HUES64 (cell line): ENCODE data around the gene FGD2. TPM values are rescaled to one million over a fixed set of nuclear protein-coding genes. Genes with fewer than 3 reads are reported as not detected.

Experiments
- H3K27ac ChIP-seq: 2 replicates; pipeline ENCODE4 v1.7.0; 2013; ENCODE audit warnings: low read depth, low read length, inconsistent platforms
- H3K27me3 ChIP-seq: 2 replicates; pipeline ENCODE4 v1.6.1; 2013; ENCODE audit warnings: mild to moderate bottlenecking, low read length; ENCODE audit not compliant: insufficient read depth
- H3K36me3 ChIP-seq: 2 replicates; pipeline ENCODE4 v1.6.1; 2013; ENCODE audit warnings: mild to moderate bottlenecking, low read length; ENCODE audit not compliant: insufficient read depth
- H3K4me1 ChIP-seq: 2 replicates; pipeline ENCODE4 v1.6.1; 2013; ENCODE audit warnings: mild to moderate bottlenecking, low read length, moderate library complexity; ENCODE audit not compliant: insufficient read depth
- H3K4me3 ChIP-seq: 2 replicates; pipeline ENCODE4 v1.5.1; 2013; ENCODE audit warnings: mild to moderate bottlenecking, low read length, moderate library complexity
- H3K9ac ChIP-seq: 2 replicates; pipeline ENCODE4 v1.6.1; 2013; ENCODE audit warnings: mild to moderate bottlenecking, low read depth, low read length
- H3K9me3 ChIP-seq: 2 replicates; pipeline ENCODE4 v1.6.1; 2013; ENCODE audit warnings: low read depth, low read length; ENCODE audit not compliant: insufficient read depth
- WGBS: fragments of 150-250, 120-280 bp; methylation state at CpG from one replicate; pipeline ENCODE4 v1.1.7; 2013; ENCODE audit warnings: missing lambda C conversion rate; 5-methylcytosine and 5-hydroxymethylcytosine counted together
- polyA plus RNA-seq, 2 experiments: library from polyadenylated mRNA; stranded (reverse); fragments of 50-300 nt; gene quantifications; one replicate each; pipeline ENCODE4 v1.2.3, GENCODE V29; 2013

FGD2 gene
- not detected for polyA plus RNA-seq (2013, experiment 1 of 2)
- polyA plus RNA-seq (2013, experiment 2 of 2): not detected

GRCh38 chr6:37005061-37005810, at the start of gene FGD2:
FGD2 (plus strand) TSS chr6:37005655; CDS start chr6:37005818, 163 bp downstream.
- no peaks in the 10 kb centered on the region for H3K4me1 ChIP-seq

GRCh38 chr6:36955671-36956445, 49.6 kb upstream of the FGD2 start:
- no peaks in the 10 kb centered on the region for H3K36me3 ChIP-seq
- H3K4me3 ChIP-seq: no peak overlapping the region
- no peaks in the 10 kb centered on the region for H3K9me3 ChIP-seq
- no peaks in the 10 kb centered on the region for H3K27me3 ChIP-seq
- no peaks in the 10 kb centered on the region for H3K4me1 ChIP-seq
- no peak overlapping the region for H3K9ac ChIP-seq
- WGBS: 89% methylated on average over 9 of the region's 9 CpGs
- no peak overlapping the region for H3K27ac ChIP-seq

More at GRCh38 chr6:37005061-37005810, at the start of gene FGD2:
- H3K9me3 ChIP-seq: no peaks in the 10 kb centered on the region
- H3K27me3 ChIP-seq: no peaks in the 10 kb centered on the region
- no peak within 1 kb of the TSS for H3K27ac ChIP-seq
- 93% methylated on average over 14 of the region's 14 CpGs for WGBS
- H3K4me3 ChIP-seq: no peak within 1 kb of the TSS
- H3K9ac ChIP-seq: no peak within 1 kb of the TSS
- H3K36me3 ChIP-seq: no peaks in the 10 kb centered on the region

DNA sequence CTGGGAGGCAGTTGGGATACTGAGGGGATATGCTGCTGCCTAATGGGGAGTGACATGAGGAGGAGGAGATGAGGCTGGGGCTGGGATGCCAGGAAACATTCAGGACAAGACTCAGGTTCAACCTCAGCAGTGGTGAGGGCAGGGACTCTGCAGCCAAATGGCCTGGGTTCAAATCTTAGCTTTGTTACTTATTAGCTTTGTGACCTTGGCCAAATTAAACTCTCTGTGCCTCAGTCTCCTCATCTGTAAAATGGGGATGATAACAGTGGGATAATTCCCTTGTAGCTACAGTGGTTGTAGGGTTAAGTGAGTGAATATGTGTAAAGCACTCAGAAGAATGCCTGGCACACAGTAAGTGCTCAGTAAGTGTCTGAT, 49.0 kb upstream of the FGD2 start:
- Histone ChIP-seq H3K9me3 (no peaks in the 10 kb centered on the region), H3K36me3 (no peaks in the 10 kb centered on the region), H3K27me3 (no peaks in the 10 kb centered on the region), H3K27ac (no peak overlapping the region), H3K9ac (no peak overlapping the region), H3K4me3 (no peak overlapping the region), H3K4me1 (no peaks in the 10 kb centered on the region)

- Histone ChIP-seq H3K9me3 (no peaks in the 10 kb centered on the region), H3K9ac (no peak overlapping the region), H3K4me3 (no peak overlapping the region), H3K27me3 (no peaks in the 10 kb centered on the region), H3K36me3 (no peaks in the 10 kb centered on the region), H3K27ac (no peak overlapping the region), H3K4me1 (no peaks in the 10 kb centered on the region)
- whole genome bisulfite sequencing: 93% methylated on average over 9 of the region's 9 CpGs
These were observed 47.6 kb upstream of the FGD2 start for GRCh38 chr6:36957773-36958271.

- Histone ChIP-seq H3K4me1 (no peaks in the 10 kb centered on the region), H3K27me3 (no peaks in the 10 kb centered on the region), H3K36me3 (no peaks in the 10 kb centered on the region), H3K9me3 (no peaks in the 10 kb centered on the region), H3K4me3 (no peak overlapping the region), H3K9ac (no peak overlapping the region), H3K27ac (no peak overlapping the region)
- 93% methylated on average over 44 of the region's 44 CpGs for WGBS
These were observed 46.5 kb upstream of the FGD2 start for GRCh38 chr6:36958775-36959554.

DNA sequence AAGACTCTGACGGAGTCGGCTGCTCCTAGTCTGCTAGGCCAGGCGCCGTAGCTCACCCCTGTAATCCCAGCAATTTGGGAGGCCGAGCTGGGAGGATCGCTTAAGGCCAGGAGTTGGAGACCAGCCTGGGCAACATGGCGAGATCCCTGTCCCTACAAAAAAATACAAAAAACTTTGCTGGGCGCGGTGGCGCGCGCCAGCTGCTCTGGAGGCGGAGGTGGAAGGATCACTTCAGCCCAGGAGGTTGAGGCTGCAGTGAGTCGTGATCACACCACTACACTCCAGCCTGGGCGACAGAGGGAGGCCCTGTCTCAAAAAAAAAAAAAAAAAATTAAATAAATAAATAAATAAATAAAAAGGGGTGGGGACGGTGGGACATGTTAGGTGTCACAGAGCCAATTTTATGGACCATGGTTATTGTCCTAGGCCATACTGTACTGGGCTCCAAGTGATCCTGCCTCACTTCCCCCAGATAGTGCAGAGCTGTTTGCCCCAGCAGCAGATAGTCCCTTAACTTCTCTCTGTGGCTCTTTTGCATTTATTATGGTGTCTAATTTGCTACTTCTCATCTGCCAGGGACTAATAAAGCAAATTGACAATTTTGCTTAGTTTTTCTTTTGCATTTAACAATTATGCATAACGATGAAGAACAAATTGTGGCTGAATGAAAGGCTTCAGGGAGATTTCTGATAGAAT, 45.8 kb upstream of the FGD2 start:
- Histone ChIP-seq H3K9me3 (no peaks in the 10 kb centered on the region), H3K27ac (no peak overlapping the region), H3K4me1 (no peaks in the 10 kb centered on the region), H3K36me3 (no peaks in the 10 kb centered on the region), H3K27me3 (no peaks in the 10 kb centered on the region), H3K4me3 (no peak overlapping the region), H3K9ac (no peak overlapping the region)
- 97% methylated on average over 16 of the region's 17 CpGs for WGBS

DNA sequence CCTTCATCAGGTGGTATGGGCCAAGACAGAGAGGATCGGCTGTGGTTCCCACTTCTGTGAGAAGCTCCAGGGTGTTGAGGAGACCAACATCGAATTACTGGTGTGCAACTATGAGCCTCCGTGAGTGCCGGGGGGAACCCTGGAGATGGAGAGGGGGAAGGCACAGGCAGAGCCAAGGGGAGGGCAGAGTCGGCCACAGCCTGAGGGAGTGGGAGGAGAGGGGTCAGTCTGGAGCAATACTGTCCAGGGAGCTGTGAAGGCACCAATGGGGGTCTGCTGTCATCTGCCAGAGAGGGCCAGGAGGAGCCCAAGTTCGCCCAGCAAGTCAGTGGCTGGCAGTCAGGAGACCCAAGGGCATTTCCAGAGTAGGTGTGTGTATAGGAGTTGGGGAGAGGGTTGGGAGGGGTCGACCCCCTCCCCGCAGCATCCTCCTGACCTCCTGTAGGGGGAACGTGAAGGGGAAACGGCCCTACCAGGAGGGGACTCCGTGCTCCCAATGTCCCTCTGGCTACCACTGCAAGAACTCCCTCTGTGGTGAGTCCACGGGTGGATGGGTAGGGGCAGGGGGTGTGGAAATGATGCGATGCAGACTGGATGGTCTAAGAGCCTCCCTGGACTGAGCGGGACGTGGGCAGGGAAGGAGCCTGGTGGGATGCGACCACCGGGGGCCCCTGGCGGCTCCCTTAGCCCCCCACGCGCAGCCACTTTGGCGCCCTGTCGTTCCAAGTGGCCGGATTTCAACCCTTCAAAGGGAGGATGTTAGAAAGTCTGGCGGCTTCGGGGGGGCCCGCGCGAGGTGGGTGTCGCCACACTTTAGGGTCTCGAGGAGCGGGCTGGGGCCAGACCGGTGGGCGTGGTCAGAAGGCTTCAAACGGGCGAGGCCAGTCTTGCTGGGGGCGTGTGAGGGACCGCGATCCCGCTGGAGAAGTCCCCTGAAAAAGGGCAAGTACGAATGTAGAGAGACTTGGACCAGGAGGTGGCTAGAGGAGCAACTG, 43.7 kb upstream of the FGD2 start:
- H3K4me3 ChIP-seq: no peak overlapping the region
- 89% methylated on average over 40 of the region's 40 CpGs for WGBS
- no peak overlapping the region for H3K9ac ChIP-seq
- no peaks in the 10 kb centered on the region for H3K36me3 ChIP-seq
- H3K9me3 ChIP-seq: no peaks in the 10 kb centered on the region
- no peak overlapping the region for H3K27ac ChIP-seq
- H3K27me3 ChIP-seq: no peaks in the 10 kb centered on the region
- H3K4me1 ChIP-seq: no peaks in the 10 kb centered on the region

- Histone ChIP-seq H3K4me3 (no peak overlapping the region), H3K9me3 (no peaks in the 10 kb centered on the region), H3K27ac (no peak overlapping the region), H3K9ac (no peak overlapping the region), H3K27me3 (no peaks in the 10 kb centered on the region), H3K4me1 (no peaks in the 10 kb centered on the region), H3K36me3 (peaks cover 8% of the 10 kb centered on the region)
- 57% methylated on average over 12 of the region's 12 CpGs for WGBS
These were observed 42.6 kb upstream of the FGD2 start for GRCh38 chr6:36962874-36963273.

DNA sequence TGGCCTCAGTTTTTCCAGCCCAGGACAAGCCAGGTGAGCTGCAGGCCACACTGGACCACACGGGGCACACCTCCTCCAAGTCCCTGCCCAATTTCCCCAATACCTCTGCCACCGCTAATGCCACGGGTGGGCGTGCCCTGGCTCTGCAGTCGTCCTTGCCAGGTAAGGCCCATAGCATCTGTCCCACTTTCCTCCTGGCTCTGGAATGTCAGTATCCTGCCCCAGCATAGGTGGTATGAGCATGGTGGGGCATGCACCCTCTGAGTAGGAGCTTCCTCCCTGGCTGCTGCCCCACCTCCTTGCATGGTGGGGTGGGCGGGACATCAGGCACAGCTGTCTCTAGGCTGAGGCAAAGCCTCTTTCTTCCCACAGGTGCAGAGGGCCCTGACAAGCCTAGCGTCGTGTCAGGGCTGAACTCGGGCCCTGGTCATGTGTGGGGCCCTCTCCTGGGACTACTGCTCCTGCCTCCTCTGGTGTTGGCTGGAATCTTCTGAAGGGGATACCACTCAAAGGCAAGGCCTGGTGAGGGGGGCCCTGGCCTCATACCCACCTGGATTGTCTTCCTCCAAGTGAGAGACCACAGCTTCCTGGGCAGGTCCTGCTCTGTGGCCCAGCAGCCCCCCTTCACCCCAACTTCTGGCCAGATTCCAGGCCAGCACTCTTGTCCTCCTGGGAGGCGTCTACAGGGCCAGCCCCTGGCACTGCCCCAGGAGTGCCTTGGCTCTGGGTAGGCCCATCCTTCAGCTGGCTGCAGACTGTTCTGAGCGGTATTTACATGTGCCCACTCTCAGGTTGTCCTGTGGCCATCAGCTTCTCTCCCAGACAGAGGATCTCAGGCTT, 41.8 kb upstream of the FGD2 start:
- H3K4me3 ChIP-seq: no peak overlapping the region

More for the DNA sequence above, 41.8 kb upstream of the FGD2 start:
- H3K27me3 ChIP-seq: no peaks in the 10 kb centered on the region
- H3K9ac ChIP-seq: no peak overlapping the region
- 82% methylated on average over 11 of the region's 11 CpGs for WGBS
- H3K4me1 ChIP-seq: no peaks in the 10 kb centered on the region
- no peak overlapping the region for H3K27ac ChIP-seq
- peaks cover 16% of the 10 kb centered on the region for H3K36me3 ChIP-seq
- no peaks in the 10 kb centered on the region for H3K9me3 ChIP-seq
